ENCODE measurements around the gene LRRC3.

Gene LRRC3

DNA sequence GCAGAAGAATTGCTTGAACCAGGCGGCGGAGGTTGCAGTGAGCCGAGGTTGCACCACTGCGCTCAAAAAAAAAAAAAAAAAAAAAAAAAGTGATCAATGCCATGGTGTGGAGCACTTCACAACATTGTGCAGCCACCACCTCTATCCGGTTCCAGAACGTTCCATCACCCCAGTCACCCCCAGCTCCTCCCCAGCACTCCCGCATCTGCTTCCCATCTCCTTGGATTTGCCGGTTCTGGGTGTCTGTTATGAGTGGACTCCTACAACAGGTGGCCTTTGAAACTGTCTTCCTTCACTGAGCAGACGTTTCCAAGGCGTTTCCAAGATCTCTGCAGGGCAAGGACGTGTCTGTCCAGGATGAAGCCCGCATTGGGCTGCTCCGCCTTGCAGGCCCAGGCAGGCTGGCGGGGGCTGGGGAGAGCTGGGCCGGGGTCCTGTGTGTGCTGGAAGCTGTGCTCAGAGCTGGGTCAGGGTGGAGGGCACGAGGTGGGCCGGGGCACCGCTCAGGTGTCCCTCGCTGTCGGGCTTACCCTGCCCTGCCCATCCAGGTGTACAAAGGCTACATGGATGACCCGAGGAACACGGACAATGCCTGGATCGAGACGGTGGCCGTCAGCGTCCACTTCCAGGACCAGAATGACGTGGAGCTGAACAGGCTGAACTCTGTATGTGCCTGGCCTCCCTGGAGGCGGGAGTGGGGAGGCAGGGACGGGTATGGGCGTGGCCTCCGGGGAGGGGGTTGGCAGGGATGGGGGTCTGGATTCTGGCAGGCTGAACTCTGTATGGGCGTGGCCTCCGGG lies 14.9 kb upstream of the LRRC3 start:
- no peak for DNase-seq

GRCh38 chr21:44441041-44441400 lies 14.3 kb upstream of the LRRC3 start:
- DNase-seq, result no peak

DNA sequence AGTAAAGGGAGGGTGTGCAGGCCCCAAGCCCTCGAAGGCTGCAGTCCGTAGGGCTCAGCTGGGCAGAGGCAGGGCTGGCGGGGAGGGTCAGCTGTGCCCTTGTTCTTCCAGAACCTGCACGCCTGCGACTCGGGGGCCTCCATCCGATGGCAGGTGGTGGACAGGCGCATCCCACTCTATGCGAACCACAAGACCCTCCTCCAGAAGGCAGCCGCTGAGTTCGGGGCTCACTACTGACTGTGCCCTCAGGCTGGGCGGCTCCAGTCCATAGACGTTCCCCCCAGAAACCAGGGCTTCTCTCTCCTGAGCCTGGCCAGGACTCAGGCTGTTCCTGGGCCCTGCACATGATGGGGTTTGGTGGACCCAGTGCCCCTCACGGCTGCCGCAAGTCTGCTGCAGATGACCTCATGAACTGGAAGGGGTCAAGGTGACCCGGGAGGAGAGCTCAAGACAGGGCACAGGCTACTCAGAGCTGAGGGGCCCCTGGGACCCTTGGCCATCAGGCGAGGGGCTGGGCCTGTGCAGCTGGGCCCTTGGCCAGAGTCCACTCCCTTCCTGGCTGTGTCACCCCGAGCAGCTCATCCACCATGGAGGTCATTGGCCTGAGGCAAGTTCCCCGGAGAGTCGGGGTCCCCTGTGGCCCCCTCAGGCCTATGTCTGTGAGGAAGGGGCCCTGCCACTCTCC lies 13.6 kb upstream of the LRRC3 start:
- no peak for DNase-seq

DNA sequence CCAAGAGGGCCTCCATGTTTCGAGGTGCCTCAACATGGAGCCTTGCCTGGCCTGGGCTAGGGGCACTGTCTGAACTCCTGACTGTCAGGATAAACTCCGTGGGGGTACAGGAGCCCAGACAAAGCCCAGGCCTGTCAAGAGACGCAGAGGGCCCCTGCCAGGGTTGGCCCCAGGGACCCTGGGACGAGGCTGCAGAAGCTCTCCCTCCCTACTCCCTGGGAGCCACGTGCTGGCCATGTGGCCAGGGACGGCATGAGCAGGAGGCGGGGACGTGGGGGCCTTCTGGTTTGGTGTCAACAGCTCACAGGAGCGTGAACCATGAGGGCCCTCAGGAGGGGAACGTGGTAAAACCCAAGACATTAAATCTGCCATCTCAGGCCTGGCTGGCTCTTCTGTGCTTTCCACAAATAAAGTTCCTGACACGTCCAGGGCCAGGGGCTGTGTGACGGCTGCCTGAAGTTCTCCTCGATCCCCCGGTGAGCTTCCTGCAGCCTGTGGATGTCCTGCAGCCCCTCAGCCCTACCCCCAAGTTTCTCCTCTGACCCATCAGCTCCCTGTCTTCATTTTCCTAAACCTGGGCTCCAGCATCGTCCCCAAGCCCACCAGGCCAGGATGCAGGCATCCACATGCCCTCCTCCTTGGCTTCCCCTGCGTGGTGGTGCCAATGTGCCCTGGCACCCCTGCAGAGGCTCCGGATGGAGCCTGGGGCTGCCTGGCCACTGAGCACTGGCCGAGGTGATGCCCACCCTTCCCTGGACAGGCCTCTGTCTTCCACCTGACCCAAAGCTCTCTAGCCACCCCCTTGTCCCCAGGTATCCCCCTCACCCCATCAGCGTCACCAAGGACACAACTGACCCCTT lies 12.8 kb upstream of the LRRC3 start:
- DNase-seq, result no peak

DNA sequence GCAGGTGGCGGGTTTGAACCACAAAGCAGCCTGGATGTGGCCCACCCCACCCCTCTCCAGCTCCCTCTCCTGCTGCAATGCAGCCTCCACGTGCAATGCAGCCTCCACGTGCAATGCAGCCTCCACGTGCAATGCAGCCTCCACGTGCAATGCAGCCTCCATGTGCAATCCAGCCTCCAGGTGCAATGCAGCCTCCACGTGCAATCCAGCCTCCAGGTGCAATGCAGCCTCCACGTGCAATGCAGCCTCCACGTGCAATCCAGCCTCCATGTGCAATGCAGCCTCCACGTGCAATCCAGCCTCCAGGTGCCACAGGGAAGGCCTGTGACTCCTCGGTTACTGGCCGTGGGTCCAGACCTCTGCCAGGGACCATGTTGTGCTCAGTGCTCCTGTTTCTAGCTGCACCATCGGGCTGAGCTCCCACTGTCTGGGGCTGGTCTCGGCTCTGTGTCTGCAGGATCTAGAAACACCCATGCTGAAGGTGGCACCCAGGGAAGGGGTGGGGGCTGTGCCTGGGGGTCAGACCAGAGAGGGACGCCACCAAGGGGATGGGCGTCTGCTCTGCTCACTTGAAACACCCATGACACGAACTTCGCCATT lies 11.9 kb upstream of the LRRC3 start:
- DNase-seq, result no peak

- no peak for DNase-seq
These were observed 11.4 kb upstream of the LRRC3 start for GRCh38 chr21:44443891-44444285.

DNA sequence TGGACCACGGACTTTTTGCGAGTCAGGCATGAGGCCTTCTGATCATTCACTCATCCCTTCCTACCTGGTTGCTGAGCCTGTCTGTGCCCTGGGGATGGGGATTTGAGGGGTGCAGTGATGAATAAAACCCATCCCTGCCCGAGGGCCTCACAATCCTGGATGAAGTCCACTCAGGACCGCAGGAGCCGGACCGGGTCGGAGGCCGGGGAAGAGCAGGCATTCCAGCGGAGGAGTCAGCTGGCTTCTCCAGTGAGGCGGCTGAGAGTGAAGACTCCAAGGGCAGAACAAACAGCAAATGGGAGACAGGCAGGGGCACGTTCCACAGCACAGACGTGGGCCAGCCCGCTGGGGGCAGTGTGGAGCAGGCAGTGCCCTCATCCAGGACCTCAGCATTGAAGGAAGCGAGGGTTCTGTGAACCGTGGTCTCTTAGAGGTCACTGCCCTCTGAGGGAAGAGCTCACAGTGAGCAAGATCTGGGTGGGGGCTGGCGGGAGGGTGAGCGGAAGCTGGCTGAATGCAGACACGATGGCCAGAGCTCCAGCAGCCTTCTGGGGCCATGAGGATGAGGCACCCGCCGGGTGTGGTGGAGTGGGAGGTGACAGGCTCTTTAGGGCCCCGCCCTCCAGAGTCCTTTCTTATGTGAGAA lies 10.9 kb upstream of the LRRC3 start:
- no peak for DNase-seq

- DNase-seq, result no peak
These were observed 10.0 kb upstream of the LRRC3 start for GRCh38 chr21:44445145-44445812.

DNA sequence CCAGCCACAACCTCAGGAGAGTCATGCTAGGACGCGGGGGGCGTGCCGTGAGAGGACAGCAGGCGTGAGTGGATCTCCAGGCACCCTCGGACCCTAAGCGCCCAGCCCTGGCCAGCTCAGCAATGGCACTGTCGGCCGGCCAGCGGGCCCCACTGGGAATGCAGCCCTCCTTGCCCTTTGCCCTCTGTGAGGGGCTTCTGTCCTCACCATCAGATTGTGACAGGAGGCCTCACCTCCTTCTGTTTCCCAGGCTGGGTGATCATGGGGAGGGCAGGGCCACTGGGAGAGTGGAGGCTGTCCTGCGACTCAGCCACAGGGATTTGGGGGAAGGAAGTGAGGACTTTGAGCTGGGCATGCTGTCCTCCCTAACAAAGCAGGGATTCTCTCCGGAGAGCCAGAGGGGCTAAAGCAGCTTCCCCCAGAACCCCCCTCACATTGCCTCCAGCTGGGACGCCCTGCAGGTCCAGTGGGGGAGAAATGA lies 6.6 kb upstream of the LRRC3 start:
- peak; percentile 17 for DNase-seq

- DNase-seq, result peak; percentile 16
These were observed 5.6 kb upstream of the LRRC3 start for GRCh38 chr21:44449473-44450363.

DNA sequence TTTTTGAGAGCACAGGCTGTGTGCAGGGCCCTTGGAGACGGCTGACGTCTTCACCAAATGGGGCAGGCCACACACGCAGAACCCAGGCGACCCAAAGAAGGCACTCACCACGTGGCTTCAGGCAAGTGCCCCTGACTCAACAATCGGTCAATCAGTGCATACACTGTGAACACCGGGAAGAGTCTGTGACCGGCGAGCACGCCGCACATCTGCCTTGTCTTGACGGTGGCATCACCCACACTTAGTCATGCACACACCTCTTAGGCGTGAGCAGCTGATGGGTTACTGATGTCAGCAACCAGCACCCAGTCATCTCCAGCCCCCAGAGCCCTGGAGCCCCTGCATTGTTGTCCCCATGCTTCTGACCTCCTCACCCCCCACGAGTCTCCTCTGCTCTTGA lies 4.9 kb upstream of the LRRC3 start:
- DNase-seq, result peak; percentile 14

DNA sequence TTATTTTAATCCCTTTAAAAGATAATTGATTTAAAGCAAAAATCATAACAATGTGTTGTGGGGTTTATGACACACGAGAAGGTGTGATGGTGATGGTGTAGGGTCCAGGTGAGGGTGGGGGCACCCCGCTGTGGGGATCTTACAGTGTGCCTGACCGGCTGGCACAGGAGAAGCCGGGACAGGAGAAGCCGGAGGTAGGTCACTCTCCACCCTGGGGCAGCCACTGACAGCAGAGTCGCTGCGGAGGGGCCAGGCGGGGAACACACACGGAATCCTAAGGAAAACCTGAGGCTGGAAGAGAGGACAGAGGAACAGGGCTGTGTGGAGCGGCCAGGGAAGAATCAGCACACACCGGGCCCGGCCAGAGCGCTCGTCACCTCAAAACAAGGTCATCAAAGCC lies 4.3 kb upstream of the LRRC3 start:
- DNase-seq, result no peak

- no peak for DNase-seq
These were observed 2.2 kb upstream of the LRRC3 start for GRCh38 chr21:44453120-44453519.

DNA sequence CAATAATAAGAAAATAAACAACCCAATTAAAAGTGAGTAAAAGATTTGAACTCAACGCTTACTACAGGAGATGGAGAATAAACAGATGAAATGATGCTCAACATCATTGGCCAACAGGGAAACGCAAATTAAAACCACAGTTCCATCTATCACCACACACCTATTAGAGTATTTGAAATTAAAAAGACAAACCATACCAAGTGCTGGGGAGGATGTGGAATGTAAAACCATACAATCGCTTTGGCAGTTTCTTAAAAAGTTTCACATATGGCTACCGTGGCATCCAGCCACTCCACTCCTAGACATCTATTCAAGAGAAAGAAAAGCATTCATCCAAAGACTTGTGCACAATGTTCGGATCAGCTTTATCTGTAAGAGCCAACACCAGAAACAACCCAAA lies 1.3 kb upstream of the LRRC3 start:
- no peak for DNase-seq

DNA sequence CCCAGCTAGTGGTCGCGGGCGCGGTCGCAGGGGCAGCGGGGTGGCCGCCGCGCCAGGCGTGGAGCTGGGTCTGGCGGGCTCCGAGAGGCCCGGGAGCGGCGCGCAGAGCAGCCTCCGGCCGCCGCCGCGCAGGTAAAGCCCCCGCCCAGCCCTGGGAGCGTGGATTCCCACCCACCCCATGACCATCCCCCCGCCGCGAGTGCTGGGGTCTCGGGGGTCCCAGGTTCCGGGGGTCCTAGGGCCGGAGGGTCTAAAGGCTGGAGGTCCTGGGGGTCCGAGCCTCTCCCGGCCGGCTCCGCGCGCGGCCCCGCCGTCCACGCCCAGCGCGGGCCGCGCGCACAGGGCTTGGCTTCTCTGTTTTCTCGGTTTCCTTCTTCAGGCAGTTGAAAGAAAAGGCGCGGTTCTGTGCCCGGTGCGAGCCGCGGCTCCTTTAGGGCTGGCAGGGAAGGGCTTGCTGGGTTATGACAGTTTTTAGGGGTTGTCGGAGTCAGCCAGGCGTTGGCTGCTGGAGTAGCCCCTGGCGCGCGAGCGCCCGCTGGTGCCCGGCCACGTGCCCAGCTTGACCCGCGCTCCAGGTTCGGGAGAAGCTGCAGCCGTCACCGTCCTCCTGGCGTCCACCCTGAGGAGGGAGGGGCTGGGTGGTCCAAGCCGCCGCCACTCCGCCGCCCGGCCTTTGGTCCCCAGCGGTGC lies 359 bp downstream of the LRRC3 start:
- DNase-seq, result no peak

- no peak for DNase-seq
These were observed 1.1 kb downstream of the LRRC3 start for GRCh38 chr21:44456214-44456914.

DNA sequence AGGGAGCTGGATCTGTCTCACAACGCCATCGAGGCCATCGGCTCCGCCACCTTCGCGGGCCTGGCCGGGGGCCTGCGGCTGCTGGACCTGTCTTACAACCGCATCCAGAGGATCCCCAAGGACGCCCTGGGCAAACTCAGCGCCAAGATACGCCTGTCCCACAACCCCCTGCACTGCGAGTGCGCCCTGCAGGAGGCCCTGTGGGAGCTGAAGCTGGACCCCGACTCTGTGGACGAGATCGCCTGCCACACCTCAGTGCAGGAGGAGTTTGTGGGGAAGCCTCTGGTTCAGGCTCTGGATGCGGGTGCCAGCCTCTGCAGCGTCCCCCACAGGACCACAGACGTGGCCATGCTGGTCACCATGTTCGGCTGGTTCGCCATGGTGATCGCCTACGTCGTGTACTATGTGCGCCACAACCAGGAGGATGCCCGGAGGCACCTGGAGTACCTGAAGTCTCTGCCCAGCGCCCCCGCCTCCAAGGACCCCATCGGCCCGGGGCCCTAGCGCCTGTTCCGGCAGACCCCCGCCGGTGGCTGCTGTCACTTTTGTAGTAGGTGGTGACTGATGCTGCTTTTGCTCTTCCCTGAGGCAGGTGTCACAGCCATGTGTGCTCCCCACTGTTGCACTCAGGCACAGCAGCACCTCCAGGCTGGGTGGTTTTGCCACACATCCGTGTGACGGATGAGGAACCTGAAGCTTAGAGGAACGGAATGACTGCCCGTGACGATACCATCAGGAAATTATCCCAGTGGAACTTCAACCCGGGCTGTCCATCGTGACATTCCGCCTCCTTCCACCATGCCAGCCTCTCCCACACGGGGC lies 1.8 kb downstream of the LRRC3 start:
- DNase-seq, result no peak

- no peak for DNase-seq
These were observed 3.8 kb downstream of the LRRC3 start for GRCh38 chr21:44458971-44459711.
